Measurements from ENCODE around the gene RNPEPL1.
"Not testable (repeated sequence)": the region's sequence is repeated elsewhere in the genome, so short reads cannot be mapped to it uniquely, and the experiment has no call there.

The RNPEPL1 gene

DNA sequence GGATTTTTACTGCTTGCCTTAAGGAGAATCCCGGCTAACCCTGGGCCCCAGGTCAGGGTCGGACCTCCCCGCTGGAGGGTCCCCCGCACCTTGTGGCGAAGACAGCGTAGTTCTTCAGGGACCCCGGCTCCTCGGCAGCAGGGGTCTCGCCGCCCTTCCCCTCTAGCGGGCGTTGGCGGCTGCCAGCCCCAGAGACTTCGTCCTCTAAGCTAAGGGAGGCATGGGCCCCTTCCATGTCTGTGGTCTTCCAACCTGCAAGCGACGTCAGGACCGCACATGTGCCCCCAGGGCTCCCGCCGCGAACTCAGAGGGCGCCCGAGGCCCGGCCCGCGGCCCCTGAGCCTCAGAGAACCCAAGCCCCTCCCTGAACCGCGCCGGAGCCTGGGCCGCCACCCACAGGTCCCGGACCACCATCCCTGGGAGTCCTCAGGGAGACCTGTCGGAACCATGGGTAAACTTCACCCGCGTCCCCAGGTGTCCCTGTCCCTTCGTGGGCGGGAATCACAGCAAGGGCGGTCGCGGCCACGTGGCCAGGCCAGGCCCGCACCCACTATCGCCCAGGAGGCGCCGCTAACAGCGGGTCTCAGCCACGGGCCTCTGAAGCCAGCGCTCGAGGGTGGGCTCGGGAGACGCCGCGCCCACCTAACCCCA, 11.1 kb upstream of the RNPEPL1 start:
- Histone ChIP-seq H3K27me3 (no peaks in the 10 kb centered on the region), H3K9ac (no peak overlapping the region), H3K9me3 (no peaks in the 10 kb centered on the region), H3K36me3 (peaks cover 65% of the 10 kb centered on the region), H3K27ac (peak overlapping the region; percentile 30; the same call in 1 of the 2 replicates), H4K20me1 (peaks cover 48% of the 10 kb centered on the region; the same call in 1 of the 2 replicates), H3K4me2 (peak overlapping the region; percentile 22; the same call in 1 of the 2 replicates), H3K4me1 (peaks cover 78% of the 10 kb centered on the region), H3K4me3 (no peak overlapping the region)
- TF ChIP-seq Cebpa-rat (IDR thresholded peaks at IDR 0.05) = no peak

- H3K4me2 ChIP-seq = peak within 1 kb of the TSS; percentile 92
- H3K9ac ChIP-seq = no peak within 1 kb of the TSS
- H3K27ac ChIP-seq = peak within 1 kb of the TSS; percentile 99
- H4K20me1 ChIP-seq = peaks cover 48% of the 10 kb centered on the region; the same call in 1 of the 2 replicates
- no peak within 1 kb of the TSS for H3K4me3 ChIP-seq
- H3K36me3 ChIP-seq = peaks cover 66% of the 10 kb centered on the region
- H3K27me3 ChIP-seq = no peaks in the 10 kb centered on the region
- no peaks in the 10 kb centered on the region for H3K9me3 ChIP-seq
- no peak for TF ChIP-seq Cebpa-rat (IDR thresholded peaks at IDR 0.05)
- H3K4me1 ChIP-seq = peaks cover 78% of the 10 kb centered on the region
These were observed 10.5 kb upstream of the RNPEPL1 start, which contains the start of gene ANKMY1 for GRCh38 chr2:240557808-240558207. TSS of gene ANKMY1 (minus strand) at chr2:240557988. CDS start at chr2:240557335, 653 bp downstream.

GRCh38 chr2:240558236-240558761, 10.0 kb upstream of the RNPEPL1 start:
- Histone ChIP-seq H3K4me2 (peak overlapping the region; percentile 92; the same call in 1 of the 2 replicates), H3K4me3 (no peak overlapping the region), H3K27me3 (no peaks in the 10 kb centered on the region), H3K9ac (no peak overlapping the region), H3K4me1 (peaks cover 78% of the 10 kb centered on the region), H3K9me3 (no peaks in the 10 kb centered on the region), H3K27ac (0 out of 2 replicates have a peak overlapping the region, but pooled peaks have one; percentile 99), H3K36me3 (peaks cover 66% of the 10 kb centered on the region), H4K20me1 (peaks cover 48% of the 10 kb centered on the region; the same call in 1 of the 2 replicates)
- TF ChIP-seq Cebpa-rat (IDR thresholded peaks at IDR 0.05) = no peak

- Histone ChIP-seq H3K4me1 (peaks cover 78% of the 10 kb centered on the region), H3K4me2 (peak overlapping the region; percentile 92), H3K9ac (peak overlapping the region; percentile 99), H3K27ac (peak overlapping the region; percentile 99), H3K4me3 (peak overlapping the region; percentile 87), H4K20me1 (peaks cover 44% of the 10 kb centered on the region; the same call in 1 of the 2 replicates), H3K36me3 (peaks cover 64% of the 10 kb centered on the region), H3K9me3 (no peaks in the 10 kb centered on the region), H3K27me3 (no peaks in the 10 kb centered on the region)
- TF ChIP-seq Cebpa-rat (IDR thresholded peaks at IDR 0.05) = no peak
These were observed 9.0 kb upstream of the RNPEPL1 start for GRCh38 chr2:240559286-240559685.

GRCh38 chr2:240560084-240560479, 8.2 kb upstream of the RNPEPL1 start, which contains the start of gene DUSP28:
TSS of gene DUSP28 (plus strand) at chr2:240560357. CDS start at chr2:240560685, 328 bp downstream.
- peak within 1 kb of the TSS; percentile 99 for H3K4me2 ChIP-seq
- peaks cover 40% of the 10 kb centered on the region; the same call in 1 of the 2 replicates for H4K20me1 ChIP-seq
- H3K4me3 ChIP-seq = peak within 1 kb of the TSS; percentile 87
- TF ChIP-seq Cebpa-rat (IDR thresholded peaks at IDR 0.05) = no peak
- peak within 1 kb of the TSS; percentile 99 for H3K27ac ChIP-seq
- H3K27me3 ChIP-seq = no peaks in the 10 kb centered on the region
- H3K36me3 ChIP-seq = peaks cover 56% of the 10 kb centered on the region
- peaks cover 78% of the 10 kb centered on the region for H3K4me1 ChIP-seq
- no peaks in the 10 kb centered on the region for H3K9me3 ChIP-seq
- H3K9ac ChIP-seq = peak within 1 kb of the TSS; percentile 99

GRCh38 chr2:240560480-240561324, 7.6 kb upstream of the RNPEPL1 start:
- Histone ChIP-seq H3K4me2 (peak overlapping the region; percentile 99), H3K27ac (peak overlapping the region; percentile 99), H3K4me1 (peaks cover 78% of the 10 kb centered on the region), H3K9me3 (no peaks in the 10 kb centered on the region), H3K36me3 (peaks cover 50% of the 10 kb centered on the region), H3K4me3 (peak overlapping the region; percentile 87), H3K27me3 (no peaks in the 10 kb centered on the region), H4K20me1 (peaks cover 34% of the 10 kb centered on the region; the same call in 1 of the 2 replicates), H3K9ac (peak overlapping the region; percentile 99)
- no peak for TF ChIP-seq Cebpa-rat (IDR thresholded peaks at IDR 0.05)

DNA sequence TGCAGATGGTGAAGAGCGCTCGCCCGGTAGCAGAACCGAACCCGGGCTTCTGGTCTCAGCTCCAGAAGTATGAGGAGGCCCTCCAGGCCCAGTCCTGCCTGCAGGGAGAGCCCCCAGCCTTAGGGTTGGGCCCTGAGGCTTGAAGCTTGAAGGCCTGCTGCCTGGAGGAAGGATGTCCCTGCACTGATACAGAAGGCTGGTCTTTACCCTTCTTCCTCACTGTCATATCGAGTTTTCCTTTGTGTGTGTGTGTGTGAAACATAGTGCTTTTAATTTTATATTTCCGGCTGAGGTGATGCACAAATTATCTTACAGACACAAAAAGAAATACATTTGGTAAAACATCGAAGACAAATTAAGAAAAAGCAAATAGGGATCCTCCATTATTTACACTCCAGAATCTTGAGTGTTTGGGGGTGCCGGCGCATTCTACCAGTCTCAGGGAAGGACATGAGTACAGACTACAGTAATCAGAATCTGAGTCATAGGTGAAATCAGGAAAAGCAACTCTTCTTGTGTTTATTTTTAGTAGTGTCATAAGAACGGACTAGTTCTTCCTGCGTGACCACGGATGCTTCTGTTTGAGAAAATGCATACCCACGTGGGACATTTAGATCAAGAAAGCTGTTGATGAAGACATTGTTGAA, 6.8 kb upstream of the RNPEPL1 start:
- Histone ChIP-seq H4K20me1 (peaks cover 27% of the 10 kb centered on the region; the same call in 1 of the 2 replicates), H3K36me3 (peaks cover 43% of the 10 kb centered on the region), H3K4me2 (peak overlapping the region; percentile 99), H3K9me3 (no peaks in the 10 kb centered on the region), H3K4me3 (peak overlapping the region; percentile 87), H3K4me1 (peaks cover 76% of the 10 kb centered on the region), H3K27ac (peak overlapping the region; percentile 99), H3K9ac (peak overlapping the region; percentile 99), H3K27me3 (no peaks in the 10 kb centered on the region)
- TF ChIP-seq Cebpa-rat (IDR thresholded peaks at IDR 0.05) = no peak

- H3K27me3 ChIP-seq, H3K9me3 ChIP-seq, H3K9ac ChIP-seq: not testable (repeated sequence)
- H3K4me1 ChIP-seq = peaks cover 78% of the 10 kb centered on the region
- H4K20me1 ChIP-seq = peaks cover 12% of the 10 kb centered on the region; the same call in 1 of the 2 replicates
- peak overlapping the region; percentile 87; the same call in 1 of the 2 replicates for H3K4me3 ChIP-seq
- 0 out of 2 replicates have a peak overlapping the region, but pooled peaks have one; percentile 99 for H3K27ac ChIP-seq
- H3K4me2 ChIP-seq = peak overlapping the region; percentile 99
- H3K36me3 ChIP-seq = peaks cover 26% of the 10 kb centered on the region
These were observed 5.1 kb upstream of the RNPEPL1 start for GRCh38 chr2:240563231-240563630.
